ENCODE data around the gene GRB10. TPM values are rescaled to one million over a fixed set of nuclear protein-coding genes. Genes with fewer than 3 reads are reported as not detected.

GRB10 gene
- total and polyA plus RNA-seq, 2 donors (not counting 3 experiments of a cell fraction or from before 2014, with no cell fraction given): 43.7 to 240 TPM

GRCh38 chr7:50718311-50718710, 64.4 kb downstream of the GRB10 start:
- no peak overlapping the region for H3K27ac ChIP-seq (ENCODE audit: insufficient read depth, low read depth, low read length)
- H2AFZ ChIP-seq (ENCODE audit: low read depth, low read length): no peak overlapping the region
- BruUV-seq (replicated peaks): no TSS peak
- H3K27me3 ChIP-seq (ENCODE audit: control insufficient read depth in 2 of 2, insufficient read depth in 2 of 2, low read length in 2 of 2): no peaks in the 10 kb centered on the region
- H3K4me2 ChIP-seq (ENCODE audit: insufficient read depth, low read length): no peak overlapping the region
- peaks cover 32% of the 10 kb centered on the region for H3K4me1 ChIP-seq (ENCODE audit: control insufficient read depth, extremely low read depth, insufficient read depth, low read length)
- TF ChIP-seq FOS (IDR thresholded peaks at IDR 0.05; ENCODE audit: borderline replicate concordance, insufficient read depth, low read length) (no peak), MYC (IDR thresholded peaks at IDR 0.05; ENCODE audit: low read depth, low read length) (no peak)
- dilution Hi-C loops (cut with MboI; ENCODE audit: extremely low pct_ligation_motif_present, low sequenced_read_pairs) (no loop called here), intact Hi-C loops (cut with micrococcal nuclease) (no loop called here)
- no peaks in the 10 kb centered on the region for H3K9me1 ChIP-seq (replicated peaks; ENCODE audit: control insufficient read depth, extremely low read depth, insufficient read depth, low read length)
- no peak overlapping the region for H3K9ac ChIP-seq (replicated peaks; ENCODE audit: extremely low read depth, insufficient read depth, low read length)
- FAIRE-seq (no peak), DNase-seq (ENCODE audit: low read depth, low spot score) (no peak)
- peaks cover 96% of the 10 kb centered on the region for H3K79me2 ChIP-seq (ENCODE audit: control insufficient read depth, insufficient read depth, low read length)
- H3K36me3 ChIP-seq (ENCODE audit: control insufficient read depth in 2 of 2, extremely low read depth in 1 of 2, insufficient read depth in 2 of 2, low read length in 2 of 2): peaks cover 0 to 2% of the 10 kb centered on the region in 2 experiments
- no peaks in the 10 kb centered on the region for H3K9me3 ChIP-seq (replicated peaks; ENCODE audit: control insufficient read depth, insufficient read depth, low read length)
- ChIA-PET POLR2A (no interaction called here), CTCF (no interaction called here)
- peaks cover 9% of the 10 kb centered on the region for H4K20me1 ChIP-seq (replicated peaks; ENCODE audit: control insufficient read depth, extremely low read depth, insufficient read depth, low read length)
- H3K4me3 ChIP-seq (replicated peaks in 1 of 3; ENCODE audit: insufficient read depth in 1 of 3, low read depth in 1 of 3, low read length in 3 of 3): no peak overlapping the region

- Histone ChIP-seq H3K9me1 (replicated peaks; ENCODE audit: control insufficient read depth, extremely low read depth, insufficient read depth, low read length) (no peaks in the 10 kb centered on the region), H3K9ac (replicated peaks; ENCODE audit: extremely low read depth, insufficient read depth, low read length) (no peak overlapping the region), H2AFZ (ENCODE audit: low read depth, low read length) (no peak overlapping the region), H3K27ac (ENCODE audit: insufficient read depth, low read depth, low read length) (no peak overlapping the region), H3K79me2 (ENCODE audit: control insufficient read depth, insufficient read depth, low read length) (peaks cover 96% of the 10 kb centered on the region), H3K4me3 (replicated peaks in 1 of 3; ENCODE audit: insufficient read depth in 1 of 3, low read depth in 1 of 3, low read length in 3 of 3) (no peak overlapping the region), H3K27me3 (ENCODE audit: control insufficient read depth in 2 of 2, insufficient read depth in 2 of 2, low read length in 2 of 2) (no peaks in the 10 kb centered on the region), H3K4me2 (ENCODE audit: insufficient read depth, low read length) (no peak overlapping the region), H4K20me1 (replicated peaks; ENCODE audit: control insufficient read depth, extremely low read depth, insufficient read depth, low read length) (peaks cover 9% of the 10 kb centered on the region), H3K36me3 (ENCODE audit: control insufficient read depth in 2 of 2, extremely low read depth in 1 of 2, insufficient read depth in 2 of 2, low read length in 2 of 2) (no peaks in the 10 kb centered on the region), H3K4me1 (ENCODE audit: control insufficient read depth, extremely low read depth, insufficient read depth, low read length) (peaks cover 31% of the 10 kb centered on the region), H3K9me3 (replicated peaks; ENCODE audit: control insufficient read depth, insufficient read depth, low read length) (no peaks in the 10 kb centered on the region)
- FAIRE-seq (no peak), DNase-seq (ENCODE audit: low read depth, low spot score) (no peak)
- intact Hi-C loops (cut with micrococcal nuclease) (no loop called here), dilution Hi-C loops (cut with MboI; ENCODE audit: extremely low pct_ligation_motif_present, low sequenced_read_pairs) (no loop called here)
- TF ChIP-seq EZH2 (IDR thresholded peaks at IDR 0.05; ENCODE audit: borderline replicate concordance, low read depth, low read length, severe bottlenecking) (no peak), MYC (IDR thresholded peaks at IDR 0.05; ENCODE audit: low read depth, low read length) (no peak), MAX (IDR thresholded peaks at IDR 0.05; ENCODE audit: insufficient read depth, insufficient read length) (no peak), CTCF (IDR thresholded peaks at IDR 0.05; ENCODE audit: extremely low read depth in 1 of 2, insufficient read depth in 1 of 2, low read depth in 1 of 2, low read length in 2 of 2) (no peak), GATA2 (IDR thresholded peaks at IDR 0.05; ENCODE audit: insufficient read depth, insufficient read length, low read depth, low read length) (no peak), POLR2A (IDR thresholded peaks at IDR 0.05; ENCODE audit: low read depth, low read length) (no peak), JUN (IDR thresholded peaks at IDR 0.05; ENCODE audit: borderline replicate concordance, insufficient read depth, insufficient read length, low read depth) (no peak), POLR2AphosphoS5 (IDR thresholded peaks at IDR 0.05; ENCODE audit: insufficient read depth, low read depth, low read length) (no peak), FOS (IDR thresholded peaks at IDR 0.05; ENCODE audit: borderline replicate concordance, insufficient read depth, low read length) (no peak)
- BruUV-seq (replicated peaks): no TSS peak
- ChIA-PET CTCF (no interaction called here), POLR2A (no interaction called here)
Measured at GRCh38 chr7:50717181-50717580, 65.5 kb downstream of the GRB10 start.

Data from endothelial cell of umbilical vein (primary cell).